GM18907 (cell line): ENCODE results near the gene YWHAE.

ENCODE experiments used
- ATAC-seq: cut with Tn5 transposase; IDR thresholded peaks from one replicate; pipeline ENCODE4 v1.9.1; 2021; ENCODE audit warnings: mild to moderate bottlenecking, moderate library complexity; ENCODE audit not compliant: unreplicated experiment

The YWHAE gene

GRCh38 chr17:1298606-1299005, 101.4 kb downstream of the YWHAE start:
- ATAC-seq: no peak
